Measurements from ENCODE around the gene MCOLN1. TPM values are rescaled to one million over a fixed set of nuclear protein-coding genes. Genes with fewer than 3 reads are reported as not detected.
A peak's percentile ranks its signal among the peaks of the same experiment; 100 is the strongest.
"Not testable (repeated sequence)": the region's sequence is repeated elsewhere in the genome, so short reads cannot be mapped to it uniquely, and the experiment has no call there.

Gene MCOLN1
- total RNA-seq, 6 experiments from 2014 or later = 9.8 to 25.2 (median 17.7) TPM

GRCh38 chr19:7535998-7536695 is 13.7 kb downstream of the MCOLN1 start:
- no peaks in the 10 kb centered on the region for H3K9me3 ChIP-seq

GRCh38 chr19:7538990-7539389 is 16.6 kb downstream of the MCOLN1 start:
- H3K36me3 ChIP-seq = peaks cover 0 to 47% (median 8%) of the 10 kb centered on the region in 4 donors
- H3K27ac ChIP-seq, H3K4me1 ChIP-seq, DNase-seq, ATAC-seq, H3K27me3 ChIP-seq, H3K4me3 ChIP-seq, H3K9me3 ChIP-seq: not testable (repeated sequence)
- WGBS (ENCODE audit: insufficient coverage, low coverage, low lambda C conversion rate, missing lambda C conversion rate) = 100% methylated on average over 3 of the region's 5 CpGs
- intact Hi-C loops (cut with DNase I) = loop anchor here in 1 of 2 donors (10.0 kb wide), 1 partner anchor 164 kb away; no protein-coding TSS in a partner anchor

More at GRCh38 chr19:7535998-7536695, 13.7 kb downstream of the MCOLN1 start:
- ATAC-seq (no peak), DNase-seq (peak in 1 of 3 donors; percentile 35)
- intact Hi-C loops (cut with DNase I) = loop anchor here in 1 of 2 donors (10.0 kb wide), 1 partner anchor 161 kb away; no protein-coding TSS in a partner anchor
- H3K27me3 ChIP-seq = no peaks in the 10 kb centered on the region
- peaks cover 0 to 23% (median 3%) of the 10 kb centered on the region in 4 donors for H3K36me3 ChIP-seq
- TF ChIP-seq POLR2A (IDR thresholded peaks at IDR 0.05) = no peak
- no peak for TF ChIP-seq CTCF (IDR thresholded peaks at IDR 0.05)
- H3K4me1 ChIP-seq = peaks cover 0 to 10% (median 0%) of the 10 kb centered on the region in 4 donors
- peak overlapping the region; percentile 80 to 92 (median 83) for H3K4me3 ChIP-seq
- peak overlapping the region; percentile 66 to 90 (median 84) for H3K27ac ChIP-seq
- 43% methylated on average over 6 of the region's 30 CpGs for WGBS (ENCODE audit: insufficient coverage, low coverage, low lambda C conversion rate, missing lambda C conversion rate)

- no peak for TF ChIP-seq CTCF (IDR thresholded peaks at IDR 0.05)
- TF ChIP-seq POLR2A (IDR thresholded peaks at IDR 0.05) = no peak
- WGBS (ENCODE audit: insufficient coverage, low coverage, low lambda C conversion rate, missing lambda C conversion rate) = 90% methylated on average over 2 of the region's 28 CpGs
Measured at GRCh38 chr19:7539827-7540425, 17.5 kb downstream of the MCOLN1 start.

GRCh38 chr19:7540761-7541474 is 18.5 kb downstream of the MCOLN1 start:
- ATAC-seq (peak in 2 of 4 donors; percentile 3 to 6), DNase-seq (peak in 2 of 3 donors; percentile 46 to 48)
- H3K4me3 ChIP-seq = no peak overlapping the region
- TF ChIP-seq CTCF (IDR thresholded peaks at IDR 0.05) (no peak), POLR2A (IDR thresholded peaks at IDR 0.05) (no peak)
- H3K27me3 ChIP-seq = no peaks in the 10 kb centered on the region
- 100% methylated on average over 4 of the region's 39 CpGs for WGBS (ENCODE audit: insufficient coverage, low coverage, low lambda C conversion rate, missing lambda C conversion rate)
- no peak overlapping the region for H3K27ac ChIP-seq
- H3K4me1 ChIP-seq = peaks cover 0 to 5% (median 0%) of the 10 kb centered on the region in 4 donors
- H3K9me3 ChIP-seq = no peaks in the 10 kb centered on the region
- H3K36me3 ChIP-seq = peaks cover 0 to 47% (median 8%) of the 10 kb centered on the region in 4 donors
- intact Hi-C loops (cut with DNase I) = no loop called here

More at GRCh38 chr19:7539827-7540425, 17.5 kb downstream of the MCOLN1 start:
- H3K27ac ChIP-seq = no peak overlapping the region
- H3K27me3 ChIP-seq = no peaks in the 10 kb centered on the region
- DNase-seq = peak in 1 of 3 donors; percentile 23
- peaks cover 0 to 5% (median 0%) of the 10 kb centered on the region in 4 donors for H3K4me1 ChIP-seq
- H3K4me3 ChIP-seq = no peak overlapping the region
- ATAC-seq = no peak
- intact Hi-C loops (cut with DNase I) = loop anchor here in 1 of 2 donors (10.0 kb wide), 1 partner anchor 165 kb away; no protein-coding TSS in a partner anchor
- peaks cover 0 to 47% (median 8%) of the 10 kb centered on the region in 4 donors for H3K36me3 ChIP-seq
- no peaks in the 10 kb centered on the region for H3K9me3 ChIP-seq

All from right lobe of liver (tissue), 6 donors.